ENCODE measurements around the gene PCDH15. TPM values are rescaled to one million over a fixed set of nuclear protein-coding genes. Genes with fewer than 3 reads are reported as not detected.
"Not testable (repeated sequence)": the region's sequence is repeated elsewhere in the genome, so short reads cannot be mapped to it uniquely, and the experiment has no call there.

PCDH15 gene
- total and polyA plus RNA-seq, 2 of the 8 experiments (the other 6 are each of a cell fraction or from before 2014, with no cell fraction given): 0.11 TPM; not detected in 1

- H3K79me2 ChIP-seq (ENCODE audit: control insufficient read depth in 1 of 2, insufficient read depth in 2 of 2, low read length in 2 of 2); H3K4ac ChIP-seq (replicated peaks; ENCODE audit: insufficient read length, low read depth, low read length); H3K18ac ChIP-seq (ENCODE audit: extremely low read depth, low read length); H2BK12ac ChIP-seq (ENCODE audit: low read depth, low read length); DNase-seq (ENCODE audit: low read depth in 1 of 2, low spot score in 2 of 2); H3K27me3 ChIP-seq (replicated peaks in 1 of 4; ENCODE audit: control insufficient read depth in 3 of 4, extremely low read depth in 1 of 4, insufficient read depth in 3 of 4, low read length in 3 of 4); H2BK120ac ChIP-seq (replicated peaks; ENCODE audit: low read depth, low read length); H2BK20ac ChIP-seq (ENCODE audit: low read length); FAIRE-seq; H3K23me2 ChIP-seq (ENCODE audit: low read depth, low read length); H3K14ac ChIP-seq (ENCODE audit: insufficient read length); H3K4me2 ChIP-seq (ENCODE audit: insufficient read depth in 1 of 2, low read depth in 2 of 2, low read length in 2 of 2); H3K4me3 ChIP-seq (ENCODE audit: extremely low read depth in 1 of 4, insufficient read depth in 2 of 4, low read depth in 3 of 4, low read length in 4 of 4); POLR2A ChIA-PET (ENCODE audit: partially characterized antibody); H4K8ac ChIP-seq (ENCODE audit: extremely low read depth, insufficient read depth, low read length); H4K5ac ChIP-seq (ENCODE audit: insufficient read length, low read depth, low read length); H3K4me1 ChIP-seq (replicated peaks in 1 of 4; ENCODE audit: control insufficient read depth in 3 of 4, insufficient read depth in 4 of 4, low read length in 3 of 4); H2AK5ac ChIP-seq (ENCODE audit: low read depth, low read length); H2BK5ac ChIP-seq (ENCODE audit: low read depth, low read length); H3K36me3 ChIP-seq (ENCODE audit: control insufficient read depth in 2 of 4, insufficient read depth in 4 of 4, low read length in 3 of 4); H3K23ac ChIP-seq (ENCODE audit: insufficient read length); H2BK15ac ChIP-seq (ENCODE audit: low read length); H4K91ac ChIP-seq (replicated peaks; ENCODE audit: insufficient read length, low read length); H4K20me1 ChIP-seq (replicated peaks in 1 of 2; ENCODE audit: control insufficient read depth in 1 of 2, insufficient read depth in 2 of 2, low read length in 2 of 2); H2AFZ ChIP-seq (ENCODE audit: low read length); H3K27ac ChIP-seq (ENCODE audit: low read depth, low read length); H3K9ac ChIP-seq (replicated peaks in 1 of 4; ENCODE audit: extremely low read depth in 1 of 4, low read depth in 3 of 4, low read length in 3 of 4); H3K56ac ChIP-seq (replicated peaks; ENCODE audit: insufficient read length, low read depth, low read length); H3K79me1 ChIP-seq (ENCODE audit: low read depth, low read length): not testable (repeated sequence)
- WGBS, 2 experiments (ENCODE audit: extremely low coverage in 1 of 2, insufficient coverage in 1 of 2, insufficient read length in 1 of 2, insufficient replicate concordance in 2 of 2, low coverage in 1 of 2, low lambda C conversion rate in 2 of 2, missing lambda C conversion rate in 1 of 2): 97% methylated on average over 33 of the region's 34 CpGs; no CpG with 5 or more reads in 1 of the 2 experiments
- peaks cover 13 to 19% of the 10 kb centered on the region in 2 experiments for H3K9me3 ChIP-seq (ENCODE audit: insufficient read depth in 2 of 2, low read depth in 1 of 2, low read length in 1 of 2)
- CTCF ChIA-PET (ENCODE audit: partially characterized antibody): interaction anchor here (0.9 kb wide), 1 partner anchor 10 kb away, joined by 3 read pairs; no protein-coding TSS in a partner anchor
Measured at GRCh38 chr10:53924051-53924700, 876.9 kb downstream of the PCDH15 start.
